Kidney epithelial cell (primary cell): Measurements from ENCODE around the gene INPP5K. TPM values are rescaled to one million over a fixed set of nuclear protein-coding genes. Genes with fewer than 3 reads are reported as not detected.

ENCODE experiments used
- DNase-seq: peaks from one replicate; pipeline ENCODE4 v3.0.0-alpha.2; 2010; ENCODE audit warnings: low read depth
- H3K27me3 ChIP-seq: 2 replicates; pipeline ENCODE4 v1.6.0; 2011; ENCODE audit warnings: low read length; ENCODE audit not compliant: control insufficient read depth, insufficient read depth
- H3K36me3 ChIP-seq: 2 replicates; pipeline ENCODE4 v1.5.1; 2011; ENCODE audit warnings: low read length; ENCODE audit not compliant: control insufficient read depth, insufficient read depth
- H3K4me3 ChIP-seq: 2 replicates; pipeline ENCODE4 v1.5.1; 2011; ENCODE audit warnings: low read depth, mild to moderate bottlenecking, control low read depth, low read length
- total RNA-seq: library from RNA; depleted of rRNA; stranded (reverse); fragments of >200 nt; gene quantifications from 2 replicates; pipeline ENCODE4 v1.2.3, GENCODE V29; 2015
- TF ChIP-seq, protein P1 (sequence below): IDR thresholded peaks from 2 replicates; pipeline ENCODE4 v1.5.1; 2011; ENCODE audit warnings: mild to moderate bottlenecking, moderate library complexity, low read length, control low read depth, inconsistent platforms; ENCODE audit not compliant: insufficient read depth, poor library complexity, severe bottlenecking

Gene INPP5K
- total RNA-seq, 1 donor from 2014 or later, result 59.5 TPM

- TF ChIP-seq, protein P1, sequence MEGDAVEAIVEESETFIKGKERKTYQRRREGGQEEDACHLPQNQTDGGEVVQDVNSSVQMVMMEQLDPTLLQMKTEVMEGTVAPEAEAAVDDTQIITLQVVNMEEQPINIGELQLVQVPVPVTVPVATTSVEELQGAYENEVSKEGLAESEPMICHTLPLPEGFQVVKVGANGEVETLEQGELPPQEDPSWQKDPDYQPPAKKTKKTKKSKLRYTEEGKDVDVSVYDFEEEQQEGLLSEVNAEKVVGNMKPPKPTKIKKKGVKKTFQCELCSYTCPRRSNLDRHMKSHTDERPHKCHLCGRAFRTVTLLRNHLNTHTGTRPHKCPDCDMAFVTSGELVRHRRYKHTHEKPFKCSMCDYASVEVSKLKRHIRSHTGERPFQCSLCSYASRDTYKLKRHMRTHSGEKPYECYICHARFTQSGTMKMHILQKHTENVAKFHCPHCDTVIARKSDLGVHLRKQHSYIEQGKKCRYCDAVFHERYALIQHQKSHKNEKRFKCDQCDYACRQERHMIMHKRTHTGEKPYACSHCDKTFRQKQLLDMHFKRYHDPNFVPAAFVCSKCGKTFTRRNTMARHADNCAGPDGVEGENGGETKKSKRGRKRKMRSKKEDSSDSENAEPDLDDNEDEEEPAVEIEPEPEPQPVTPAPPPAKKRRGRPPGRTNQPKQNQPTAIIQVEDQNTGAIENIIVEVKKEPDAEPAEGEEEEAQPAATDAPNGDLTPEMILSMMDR, result no peak
- DNase-seq, result no peak
- peak overlapping the region; percentile 38 for H3K4me3 ChIP-seq
- no peaks in the 10 kb centered on the region for H3K27me3 ChIP-seq
- H3K36me3 ChIP-seq, result no peaks in the 10 kb centered on the region
These were observed 28.2 kb downstream of the INPP5K start for GRCh38 chr17:1487939-1488825.

DNA sequence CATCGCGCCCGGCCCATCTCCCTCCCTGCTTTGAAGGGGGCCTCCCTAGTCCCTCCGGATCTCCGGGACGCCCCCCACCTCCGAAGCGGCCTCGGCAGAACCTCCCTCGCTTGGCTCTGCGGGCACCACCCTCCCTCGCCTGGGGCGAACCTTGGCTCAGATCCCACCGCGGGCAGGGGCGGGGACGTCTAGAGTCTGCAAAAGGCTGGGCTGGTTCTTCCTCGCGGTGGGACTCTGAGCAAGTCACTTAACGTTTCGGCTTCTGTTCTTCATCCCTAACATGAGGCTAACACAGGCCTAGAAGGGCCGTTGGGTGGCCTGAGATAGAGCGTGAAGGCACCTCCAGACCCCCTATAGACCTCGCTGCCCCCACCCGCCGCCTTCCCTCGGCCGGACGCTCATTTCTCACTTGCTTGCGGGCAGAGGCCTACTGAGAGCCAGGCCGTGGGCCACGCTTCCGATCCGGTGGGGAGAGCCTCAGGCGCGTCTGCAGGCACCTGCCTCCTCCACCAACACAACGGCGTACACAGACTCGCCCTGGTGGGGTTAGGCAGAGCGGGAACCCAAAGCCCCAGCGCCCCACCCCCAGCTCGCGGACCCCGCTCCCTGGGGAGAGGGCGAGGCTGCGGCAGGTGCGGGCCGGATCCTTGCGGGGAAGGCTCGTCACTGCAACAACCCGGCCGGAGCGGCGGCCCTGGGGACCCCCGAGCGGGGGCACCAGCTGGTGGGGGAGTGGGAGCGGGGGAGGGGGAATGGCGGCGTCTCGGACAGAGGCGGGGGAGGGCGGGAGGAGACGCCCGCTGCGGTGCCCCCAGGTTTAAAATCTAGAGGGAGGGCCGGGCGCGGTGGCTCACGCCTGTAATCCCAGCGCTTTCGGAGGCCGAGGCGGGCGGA lies 29.4 kb downstream of the INPP5K start:
- Histone ChIP-seq H3K36me3 (no peaks in the 10 kb centered on the region), H3K4me3 (peak overlapping the region; percentile 26), H3K27me3 (no peaks in the 10 kb centered on the region)
- no peak for DNase-seq
- TF ChIP-seq, protein P1, result no peak

GRCh38 chr17:1485423-1486376 lies 30.7 kb downstream of the INPP5K start:
- Histone ChIP-seq H3K36me3 (peaks cover 2% of the 10 kb centered on the region), H3K27me3 (no peaks in the 10 kb centered on the region), H3K4me3 (peak overlapping the region; percentile 64)
- no peak for DNase-seq
- TF ChIP-seq, protein P1, result no peak

DNA sequence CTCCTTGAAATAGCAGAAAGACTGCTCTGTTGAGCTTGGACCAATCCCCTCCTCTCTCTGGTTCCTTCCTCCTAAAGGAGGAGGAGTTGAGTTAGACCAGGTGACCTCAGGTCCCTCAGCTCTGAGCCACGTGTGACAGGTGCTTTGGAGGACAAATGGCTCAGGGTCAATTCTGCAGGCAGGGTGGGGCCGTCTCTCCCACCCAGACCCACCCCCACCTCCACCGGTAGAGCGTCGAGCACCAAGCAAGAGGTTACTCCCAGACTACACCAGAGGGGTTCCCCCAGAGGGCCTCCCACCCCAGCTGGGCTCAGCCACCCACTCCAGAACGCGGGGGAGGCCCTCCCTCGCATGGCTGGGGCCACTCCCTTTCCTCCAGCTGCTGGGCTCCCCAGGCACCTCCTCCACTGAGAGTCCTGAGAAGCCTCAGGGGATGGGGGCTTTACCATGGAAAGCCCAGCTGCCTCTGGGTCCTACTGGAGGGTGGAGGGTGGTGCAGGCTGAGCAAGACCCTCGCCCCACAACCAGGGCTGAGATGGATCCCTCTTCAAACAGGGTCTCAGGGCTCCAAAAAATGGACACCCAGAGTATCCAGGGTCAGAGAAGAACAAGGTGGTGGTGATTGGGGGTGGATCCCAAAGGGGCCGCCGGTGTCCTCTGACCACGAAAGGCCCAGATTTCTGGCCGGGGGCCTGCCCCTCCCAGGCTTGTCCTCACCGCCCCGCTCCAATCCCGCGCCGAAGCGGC lies 31.6 kb downstream of the INPP5K start:
- TF ChIP-seq, protein P1, result no peak
- H3K27me3 ChIP-seq, result no peaks in the 10 kb centered on the region
- no peak for DNase-seq
- H3K36me3 ChIP-seq, result peaks cover 2% of the 10 kb centered on the region
- H3K4me3 ChIP-seq, result peak overlapping the region; percentile 64
